Neural progenitor cell (in vitro differentiated cells): ENCODE results near the gene TMEM175.

Source experiments
- EZH2 ChIP-seq: fragments of 200-600 bp; sonication (generic); IDR thresholded peaks from 2 replicates; pipeline ENCODE4 v1.6.1; 2017; ENCODE audit warnings: antibody characterized with exemption, mild to moderate bottlenecking, moderate library complexity
- EZH2phosphoT487 ChIP-seq: fragments of 200-600 bp; sonication (generic); IDR thresholded peaks from 2 replicates; pipeline ENCODE4 v1.6.1; 2017; ENCODE audit warnings: antibody characterized with exemption
- TF ChIP-seq, protein P1 (sequence below): fragments of 200-600 bp; sonication (generic); IDR thresholded peaks from 2 replicates; pipeline ENCODE4 v1.5.1; 2017; ENCODE audit warnings: antibody characterized with exemption, mild to moderate bottlenecking

GRCh38 chr4:964346-965025 lies 32.2 kb downstream of the TMEM175 start:
- no peak for TF ChIP-seq EZH2
- TF ChIP-seq, protein P1, sequence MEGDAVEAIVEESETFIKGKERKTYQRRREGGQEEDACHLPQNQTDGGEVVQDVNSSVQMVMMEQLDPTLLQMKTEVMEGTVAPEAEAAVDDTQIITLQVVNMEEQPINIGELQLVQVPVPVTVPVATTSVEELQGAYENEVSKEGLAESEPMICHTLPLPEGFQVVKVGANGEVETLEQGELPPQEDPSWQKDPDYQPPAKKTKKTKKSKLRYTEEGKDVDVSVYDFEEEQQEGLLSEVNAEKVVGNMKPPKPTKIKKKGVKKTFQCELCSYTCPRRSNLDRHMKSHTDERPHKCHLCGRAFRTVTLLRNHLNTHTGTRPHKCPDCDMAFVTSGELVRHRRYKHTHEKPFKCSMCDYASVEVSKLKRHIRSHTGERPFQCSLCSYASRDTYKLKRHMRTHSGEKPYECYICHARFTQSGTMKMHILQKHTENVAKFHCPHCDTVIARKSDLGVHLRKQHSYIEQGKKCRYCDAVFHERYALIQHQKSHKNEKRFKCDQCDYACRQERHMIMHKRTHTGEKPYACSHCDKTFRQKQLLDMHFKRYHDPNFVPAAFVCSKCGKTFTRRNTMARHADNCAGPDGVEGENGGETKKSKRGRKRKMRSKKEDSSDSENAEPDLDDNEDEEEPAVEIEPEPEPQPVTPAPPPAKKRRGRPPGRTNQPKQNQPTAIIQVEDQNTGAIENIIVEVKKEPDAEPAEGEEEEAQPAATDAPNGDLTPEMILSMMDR, result no peak
- no peak for TF ChIP-seq EZH2phosphoT487
